Measurements from ENCODE around the gene SERPINB11.
"Not testable (repeated sequence)": the region's sequence is repeated elsewhere in the genome, so short reads cannot be mapped to it uniquely, and the experiment has no call there.

SERPINB11 gene, protein sequence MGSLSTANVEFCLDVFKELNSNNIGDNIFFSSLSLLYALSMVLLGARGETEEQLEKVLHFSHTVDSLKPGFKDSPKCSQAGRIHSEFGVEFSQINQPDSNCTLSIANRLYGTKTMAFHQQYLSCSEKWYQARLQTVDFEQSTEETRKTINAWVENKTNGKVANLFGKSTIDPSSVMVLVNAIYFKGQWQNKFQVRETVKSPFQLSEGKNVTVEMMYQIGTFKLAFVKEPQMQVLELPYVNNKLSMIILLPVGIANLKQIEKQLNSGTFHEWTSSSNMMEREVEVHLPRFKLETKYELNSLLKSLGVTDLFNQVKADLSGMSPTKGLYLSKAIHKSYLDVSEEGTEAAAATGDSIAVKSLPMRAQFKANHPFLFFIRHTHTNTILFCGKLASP

DNA sequence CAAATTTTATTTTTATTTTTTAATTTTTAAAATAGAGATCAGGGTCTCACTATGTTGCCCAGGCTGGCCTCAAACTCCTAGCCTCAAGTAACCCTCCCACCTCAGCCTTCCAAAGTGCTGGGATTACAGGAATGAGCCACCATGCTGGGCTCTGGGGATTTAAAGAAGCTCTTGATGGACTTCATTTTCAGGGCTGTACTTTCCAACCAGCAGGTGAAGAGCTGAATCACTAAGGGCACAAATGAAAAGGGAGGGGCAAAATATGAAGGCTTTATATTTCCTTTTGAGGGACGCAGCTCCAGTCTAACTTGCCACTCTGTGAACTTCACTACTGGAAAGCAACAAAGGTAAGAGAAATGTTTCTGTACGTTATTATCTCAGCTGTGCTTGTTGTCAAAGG is at the start of gene SERPINB11:
Gene SERPINB11, plus strand, starts transcription at position 301 of the 400 bp plus-strand sequence. CDS start 7,234 bp downstream, outside the sequence.
- no peak for DNase-seq

DNA sequence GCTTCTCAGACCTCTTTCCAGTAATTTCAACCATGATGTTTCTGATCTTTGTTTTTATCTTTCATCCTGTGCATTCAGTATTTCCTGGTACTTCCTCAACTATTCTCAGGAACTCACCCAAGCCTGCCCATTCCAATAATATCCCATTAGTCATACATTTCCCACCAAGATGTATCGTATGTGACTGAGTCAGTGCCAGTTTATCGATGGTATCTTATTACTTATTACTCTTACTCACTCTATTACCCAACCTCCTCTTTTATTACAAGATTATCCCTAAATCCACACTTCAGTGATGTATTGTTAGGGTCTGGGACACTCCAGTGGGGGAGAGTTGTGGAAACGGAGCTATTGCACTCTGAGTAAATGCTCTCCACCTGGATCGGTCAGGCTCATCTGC is 43.8 kb upstream of the SERPINB11 start:
- DNase-seq: not testable (repeated sequence)

DNA sequence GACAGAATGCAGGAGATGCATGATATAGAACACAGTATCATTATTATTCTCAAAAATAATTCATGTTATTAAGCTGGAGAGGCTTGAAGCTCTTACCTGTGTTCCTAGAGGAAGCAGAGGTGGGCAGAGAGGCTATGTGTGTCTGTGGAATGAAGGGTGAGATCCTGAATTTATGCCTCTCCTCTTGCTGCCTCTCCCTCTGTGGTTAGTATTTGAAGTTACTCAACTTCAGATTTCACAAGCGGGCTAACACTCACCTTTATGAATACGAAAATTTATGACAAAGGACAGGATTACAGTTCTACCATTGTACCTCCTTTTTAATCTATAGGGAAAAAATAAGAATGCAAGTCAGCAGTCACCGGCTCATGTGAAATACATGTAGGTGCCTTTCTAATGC is 41.0 kb upstream of the SERPINB11 start, which contains the start of gene SERPINB3:
Gene SERPINB3, minus strand, starts transcription at position 144 of the 400 bp plus-strand sequence. CDS start 677 bp downstream, outside the sequence.
- not testable (repeated sequence) for DNase-seq

DNA sequence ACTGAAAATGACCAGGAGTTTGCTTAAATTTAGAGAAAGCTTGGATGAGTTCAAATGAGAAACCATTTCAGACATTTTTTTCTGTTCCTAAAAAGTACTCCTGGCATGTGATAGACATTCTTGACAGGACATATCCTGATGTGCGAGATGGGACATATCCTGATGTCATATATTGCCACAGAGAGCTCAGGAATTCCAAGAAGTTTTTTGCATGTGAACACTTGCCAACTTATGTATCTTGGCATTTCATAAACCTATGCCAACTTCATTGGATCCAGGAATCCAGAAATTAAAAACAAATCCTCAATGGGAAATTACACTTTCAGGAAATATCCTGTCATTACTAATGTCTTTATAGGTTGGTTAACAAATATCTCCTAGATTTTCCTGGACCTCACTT is 38.2 kb upstream of the SERPINB11 start:
- DNase-seq: no peak

GRCh38 chr18:63676526-63677323 is 26.0 kb upstream of the SERPINB11 start:
- no peak for DNase-seq

- no peak for DNase-seq
Observed at GRCh38 chr18:63677500-63678225, 25.1 kb upstream of the SERPINB11 start.

DNA sequence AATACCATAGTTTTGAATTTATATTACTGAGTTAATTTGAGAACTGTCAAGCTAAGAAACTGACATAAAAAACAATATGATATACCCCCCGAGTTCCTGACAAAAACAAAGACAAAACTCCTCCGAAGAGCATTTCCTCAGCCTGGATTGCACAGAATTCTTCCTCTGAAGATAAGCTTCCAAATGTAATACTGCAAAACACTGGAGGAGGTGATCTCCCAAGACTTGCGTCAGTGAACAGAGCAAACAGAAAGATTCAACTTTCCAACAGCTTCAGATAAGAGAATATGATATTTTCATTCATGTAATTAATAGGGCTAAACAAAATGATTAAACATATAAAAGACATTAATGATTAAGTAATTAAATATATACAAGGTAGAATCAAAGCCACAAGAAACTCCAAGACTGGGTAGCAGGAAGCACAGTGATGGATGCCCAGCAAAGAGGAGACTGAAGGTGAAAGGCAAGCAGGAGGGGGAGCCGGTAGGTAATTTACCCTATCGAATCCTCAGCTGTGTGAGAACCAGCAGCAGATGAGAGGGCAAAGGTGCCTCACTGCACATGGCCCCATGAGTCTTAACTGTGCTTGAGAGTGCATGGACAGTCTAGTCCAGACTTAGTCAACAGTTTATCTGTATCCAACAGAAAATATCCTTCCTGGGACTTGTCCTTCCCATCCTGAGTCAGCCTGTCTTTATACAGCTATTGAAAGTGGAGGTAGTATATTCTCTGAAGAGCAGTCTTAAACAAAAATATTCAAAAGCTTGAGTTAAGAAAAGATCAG is 22.7 kb upstream of the SERPINB11 start:
- no peak for DNase-seq

DNA sequence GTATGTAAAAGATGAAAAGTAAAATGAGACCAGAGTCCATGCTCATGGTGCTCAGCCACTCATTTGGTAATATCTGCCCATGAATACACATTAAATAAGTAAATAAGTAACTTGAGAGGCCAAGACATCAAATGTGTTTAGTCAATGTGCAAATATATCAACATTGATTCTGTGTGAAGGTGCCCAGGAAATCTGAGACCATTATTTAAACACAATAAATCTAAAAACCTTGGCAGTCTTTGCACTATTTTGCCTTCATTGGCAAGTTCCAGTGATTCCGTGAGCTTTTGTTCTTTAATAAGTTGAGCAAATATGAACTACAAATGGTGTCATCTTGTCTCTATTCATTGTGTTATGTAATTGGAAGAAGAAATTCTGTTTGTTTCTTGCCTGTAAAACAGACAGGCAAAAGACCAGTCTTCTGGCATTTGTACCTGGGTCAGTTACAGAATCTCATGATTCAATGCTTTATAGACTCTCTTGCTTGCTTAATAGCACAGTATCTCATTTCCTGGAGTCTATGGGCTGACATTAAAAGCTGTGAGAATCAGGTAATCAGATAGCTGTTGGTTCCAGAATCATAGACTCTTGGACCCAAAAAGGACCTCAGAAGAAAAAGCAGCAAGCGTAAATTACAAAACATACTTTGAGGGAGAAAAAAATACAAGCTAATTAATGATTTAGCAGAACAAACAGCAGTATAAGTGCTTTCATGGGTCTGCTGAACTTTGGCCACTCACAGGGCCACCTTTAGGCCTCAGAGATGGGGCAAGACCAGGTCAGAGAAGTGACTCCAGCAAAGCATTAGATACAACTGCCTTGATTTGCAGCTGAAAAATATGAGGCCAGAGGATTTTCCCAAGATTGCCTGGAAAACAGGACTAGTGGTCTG is 21.1 kb upstream of the SERPINB11 start:
- no peak for DNase-seq

DNA sequence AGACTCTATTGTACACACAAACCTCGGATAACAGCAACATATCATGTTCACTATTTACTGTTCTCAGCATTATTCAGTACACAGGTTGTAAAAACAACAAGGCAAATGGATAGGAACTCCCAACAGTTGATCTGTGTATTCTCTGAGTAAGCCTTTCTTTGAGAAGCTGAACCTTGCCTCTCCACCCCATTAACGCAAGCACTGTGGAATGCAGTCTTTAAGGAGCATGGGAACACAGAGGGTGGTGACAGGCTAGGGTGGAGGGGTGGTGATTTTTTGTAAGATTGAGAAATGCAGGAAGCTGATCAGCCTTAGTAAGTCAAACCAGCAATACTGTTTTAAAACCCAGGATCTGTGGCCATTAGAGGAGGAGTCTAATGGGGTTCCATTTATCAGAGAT is 19.6 kb upstream of the SERPINB11 start:
- no peak for DNase-seq

- DNase-seq: no peak
Observed at GRCh38 chr18:63683890-63684289, 18.9 kb upstream of the SERPINB11 start.

DNA sequence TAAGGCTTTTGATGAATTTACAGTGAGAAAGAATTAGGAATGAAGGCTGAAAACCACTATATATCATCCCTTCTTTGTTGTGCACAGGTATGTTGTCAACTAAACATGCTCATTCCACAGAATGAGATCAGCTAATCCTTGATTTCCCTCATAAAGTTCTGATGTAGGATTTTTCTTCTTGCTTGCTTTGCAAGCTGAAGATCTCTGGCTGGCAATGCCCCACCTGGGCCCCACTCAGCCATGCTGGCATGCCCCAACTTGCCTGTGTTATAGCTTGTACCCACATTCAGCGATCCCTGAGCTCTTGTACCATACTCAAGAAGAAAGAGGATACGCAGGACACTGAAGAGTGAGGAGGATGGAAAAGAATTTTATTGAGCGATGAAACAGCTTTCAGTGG is 18.0 kb upstream of the SERPINB11 start:
- no peak for DNase-seq

GRCh38 chr18:63686871-63687270 is 15.9 kb upstream of the SERPINB11 start:
- DNase-seq: no peak

DNA sequence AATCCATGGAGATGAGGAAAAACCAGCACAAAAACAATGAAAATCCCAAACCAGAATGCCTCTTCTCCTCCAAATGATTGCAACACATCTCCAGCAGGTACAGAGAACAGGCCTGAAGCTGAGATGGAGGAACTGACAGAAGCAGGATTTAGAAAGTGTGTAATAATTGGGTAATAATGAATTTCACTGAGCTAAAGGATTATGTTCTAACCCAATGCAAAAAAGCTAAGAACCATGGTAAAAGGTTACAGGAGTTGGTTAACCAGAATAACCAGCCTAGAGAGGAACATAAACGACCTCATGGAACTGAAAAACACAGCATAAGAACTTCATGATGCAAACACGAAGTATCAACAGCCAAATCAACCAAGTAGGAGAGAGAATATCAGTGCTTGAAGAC is 13.7 kb upstream of the SERPINB11 start:
- no peak for DNase-seq

DNA sequence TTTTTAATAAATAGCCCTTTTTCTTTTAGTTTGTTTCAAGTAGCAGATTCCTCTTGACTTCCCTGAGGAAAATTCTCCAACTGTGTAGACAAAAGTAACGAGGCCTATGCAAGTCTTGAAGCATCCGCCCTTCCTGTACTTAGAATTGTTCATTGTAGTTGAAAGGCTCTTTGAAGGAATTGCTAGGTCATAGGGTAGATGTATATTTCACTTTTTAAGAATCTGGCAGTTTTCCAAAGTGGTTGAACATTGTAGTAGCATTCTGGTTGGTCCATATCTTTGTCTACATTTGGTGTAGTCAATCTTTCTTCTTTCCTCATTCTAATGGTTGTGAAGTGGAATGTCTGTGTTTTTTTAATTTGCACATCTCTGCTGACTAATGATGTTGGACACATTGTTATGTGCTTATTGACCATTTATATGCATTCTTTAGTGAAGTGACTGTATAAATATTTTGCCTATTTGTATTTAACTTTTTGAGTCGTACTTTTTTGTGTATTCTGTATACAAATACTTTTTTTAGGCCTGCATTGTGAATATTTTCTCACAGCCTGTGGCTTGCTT is 5.6 kb upstream of the SERPINB11 start:
- no peak for DNase-seq

GRCh38 chr18:63700501-63700900 is 2.3 kb upstream of the SERPINB11 start:
- DNase-seq: no peak

DNA sequence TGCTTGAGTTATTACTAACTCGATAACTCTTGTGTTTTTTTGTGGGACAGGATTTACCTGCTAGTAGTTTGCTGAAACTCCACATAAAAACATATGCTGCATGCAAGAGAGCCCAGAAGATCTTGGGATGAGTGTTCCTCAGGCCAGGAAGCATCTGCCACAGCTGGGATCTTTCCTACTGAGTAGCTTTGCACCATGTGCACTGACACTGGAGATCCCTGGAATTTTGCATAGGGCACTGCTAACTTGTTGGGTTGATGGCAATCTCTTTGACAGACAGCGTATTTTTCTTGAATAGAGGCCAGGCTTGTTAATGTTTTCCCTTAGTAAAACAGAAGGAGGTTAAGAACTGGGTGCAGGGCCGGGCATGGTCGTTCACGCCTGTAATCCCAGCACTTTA is 808 bp upstream of the SERPINB11 start:
- DNase-seq: no peak

- DNase-seq: no peak
Observed at GRCh38 chr18:63705401-63705800, 2.6 kb downstream of the SERPINB11 start.

DNA sequence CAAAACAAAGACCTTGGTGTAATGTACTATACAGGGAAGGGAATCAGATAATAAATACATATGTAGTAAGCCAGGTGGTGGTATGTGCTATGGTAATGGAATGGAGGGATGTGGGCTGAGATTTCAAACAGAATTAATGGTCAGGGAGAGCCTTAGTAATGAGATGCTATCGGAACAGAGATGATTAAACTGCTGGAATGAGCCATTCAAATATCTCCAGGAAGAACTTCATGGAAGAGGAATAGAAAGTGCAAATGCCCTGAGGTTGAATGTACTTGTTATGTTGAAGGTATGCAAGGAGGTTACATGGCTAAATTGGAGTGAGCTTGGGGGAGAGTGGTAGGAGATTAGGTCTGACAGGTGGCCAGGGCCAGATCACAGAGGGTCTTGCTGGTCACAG is 5.1 kb downstream of the SERPINB11 start:
- no peak for DNase-seq

- no peak for DNase-seq
Observed at GRCh38 chr18:63708650-63709049, 5.9 kb downstream of the SERPINB11 start.

DNA sequence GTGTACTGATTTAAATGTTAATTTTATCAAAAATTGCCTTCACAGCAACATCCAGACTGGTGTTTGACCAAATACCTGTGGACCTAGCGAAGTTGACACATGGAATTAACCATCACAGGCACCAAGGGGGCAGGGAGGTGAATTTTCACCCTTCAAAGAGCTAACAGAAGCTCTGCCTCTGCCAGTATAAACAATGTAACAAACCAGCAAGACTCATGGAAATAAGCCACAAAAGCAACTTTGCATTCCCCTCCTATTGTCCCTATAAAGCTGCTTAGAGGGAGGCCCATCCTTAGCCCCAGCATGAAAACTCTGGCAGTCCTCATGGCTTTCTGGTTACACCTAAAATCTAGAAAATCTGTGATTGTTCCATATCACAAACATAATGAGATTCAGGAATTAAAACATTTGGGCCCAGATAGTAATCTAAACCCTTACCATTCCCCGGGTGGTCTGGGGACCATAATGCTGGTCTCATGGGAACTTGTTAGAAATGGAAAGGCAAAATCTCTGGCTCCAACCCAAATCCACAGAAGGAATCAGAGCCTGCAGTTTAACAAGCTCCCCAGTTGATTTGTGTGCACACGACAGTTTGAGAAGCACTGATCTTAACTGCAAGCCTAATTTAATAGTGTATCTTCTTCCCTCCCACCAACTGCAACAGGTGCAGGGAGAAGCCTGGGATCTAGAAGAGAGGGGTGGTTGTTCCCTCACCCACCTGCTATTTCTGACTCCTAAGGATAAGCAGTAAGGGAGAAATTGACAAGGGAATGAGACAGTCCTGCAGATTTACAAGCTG is 23.1 kb downstream of the SERPINB11 start:
- no peak for DNase-seq

All from activated effector memory CD4-positive, alpha-beta T cell treated with Interleukin-2 at 50 U/mL for 16 hours (primary cell).